GM19043 (cell line): ENCODE results near the gene TEX22.

ENCODE experiments used
- ATAC-seq: cut with Tn5 transposase; IDR thresholded peaks from one replicate; pipeline ENCODE4 v1.9.1; 2021; ENCODE audit warnings: low read depth; ENCODE audit not compliant: unreplicated experiment

The TEX22 gene

GRCh38 chr14:105436891-105437722 lies 38.8 kb downstream of the TEX22 start:
- no peak for ATAC-seq

GRCh38 chr14:105437723-105438500 lies 39.6 kb downstream of the TEX22 start:
- ATAC-seq, result no peak

GRCh38 chr14:105439179-105439578 lies 40.8 kb downstream of the TEX22 start:
- no peak for ATAC-seq

- no peak for ATAC-seq
Observed at GRCh38 chr14:105439710-105440553, 41.6 kb downstream of the TEX22 start.

GRCh38 chr14:105440554-105440900 lies 42.2 kb downstream of the TEX22 start:
- no peak for ATAC-seq

- no peak for ATAC-seq
Observed at GRCh38 chr14:105440992-105441391, 42.7 kb downstream of the TEX22 start.

- ATAC-seq, result no peak
Observed at GRCh38 chr14:105442125-105442524, 43.8 kb downstream of the TEX22 start.

- no peak for ATAC-seq
Observed at GRCh38 chr14:105442834-105443233, 44.5 kb downstream of the TEX22 start.

GRCh38 chr14:105444859-105445258 lies 46.5 kb downstream of the TEX22 start:
- no peak for ATAC-seq

GRCh38 chr14:105445290-105445689 lies 47.0 kb downstream of the TEX22 start:
- no peak for ATAC-seq

GRCh38 chr14:105445901-105446845 lies 47.8 kb downstream of the TEX22 start:
- no peak for ATAC-seq

- ATAC-seq, result no peak
Observed at GRCh38 chr14:105446971-105447370, 48.6 kb downstream of the TEX22 start.

GRCh38 chr14:105447651-105448640 lies 49.6 kb downstream of the TEX22 start:
- no peak for ATAC-seq

- ATAC-seq, result no peak
Observed at GRCh38 chr14:105448706-105449111, 50.4 kb downstream of the TEX22 start.

- no peak for ATAC-seq
Observed at GRCh38 chr14:105449276-105450122, 51.2 kb downstream of the TEX22 start.

- ATAC-seq, result no peak
Observed at GRCh38 chr14:105450123-105450505, 51.8 kb downstream of the TEX22 start.

- no peak for ATAC-seq
Observed at GRCh38 chr14:105450864-105451720, 52.8 kb downstream of the TEX22 start.
